GM12878 (cell line): ENCODE measurements around the gene BEST4. TPM values are rescaled to one million over a fixed set of nuclear protein-coding genes. Genes with fewer than 3 reads are reported as not detected.

Experiments
- ATAC-seq: fragments of 200-7000 bp; cut with Tn5 transposase; 3 replicates; pipeline ENCODE4 v1.9.1; 2020; ENCODE audit warnings: mild to moderate bottlenecking, moderate library complexity
- BruUV-seq: library from RNA; stranded (reverse); fragments of 400-500 nt; replicated peaks from 2 replicates; lab custom pipeline; 2021; lab: Mats Ljungman, UMichigan
- CTCF ChIA-PET: fragments of 300-600 bp; sonication (Branson Sonifier 250); formaldehyde crosslinking; extraction: SDS; loops from one replicate; lab custom pipeline; 2021; ENCODE audit warnings: inconsistent platforms; lab: Yijun Ruan, JAX
- POLR2A ChIA-PET: fragments of 350-600 bp; formaldehyde crosslinking; extraction: SDS; loops from one replicate; lab custom pipeline; 2021; ENCODE audit warnings: inconsistent platforms; lab: Charles Lee
- RAD21 ChIA-PET: fragments of 300-600 bp; sonication (Branson Sonifier 250); formaldehyde crosslinking; loops from one replicate; lab custom pipeline; 2023; ENCODE audit warnings: antibody characterized with exemption; ENCODE audit not compliant: unreplicated experiment; lab: Charles Lee
- SMC1A ChIA-PET: fragments of 300-600 bp; sonication (Branson Sonifier 250); formaldehyde crosslinking; loops from one replicate; lab custom pipeline; 2023; ENCODE audit not compliant: unreplicated experiment, uncharacterized antibody; lab: Charles Lee
- DNase-seq: peaks from one replicate; pipeline ENCODE4 v3.0.0-alpha.2; 2011; ENCODE audit warnings: low read depth, low spot score
- FAIRE-seq: peaks from 3 replicates; lab custom pipeline; 2011; peaks lifted over from hg19 to GRCh38; lab: Jason Lieb, UNC
- H2AFZ ChIP-seq: 2 replicates; pipeline ENCODE4 v1.6.0; 2011; ENCODE audit warnings: low read depth, low read length, control low read depth; ENCODE audit not compliant: control insufficient read depth
- H3K27ac ChIP-seq: 2 replicates; pipeline ENCODE4 v1.5.1; 2011; ENCODE audit warnings: control low read depth; ENCODE audit not compliant: control insufficient read depth, insufficient read depth
- H3K27me3 ChIP-seq, 2 experiments: replicated peaks in 1 of 2; 2 replicates each; pipeline versions ENCODE4 v1.6.0 to v1.6.1; 2011; ENCODE audit warnings: low read length in 1 of 2; ENCODE audit not compliant: control insufficient read depth in 2 of 2, insufficient read depth in 2 of 2
- H3K36me3 ChIP-seq, 2 experiments: 2 replicates each; pipeline ENCODE4 v1.5.1; 2011; ENCODE audit warnings: low read length in 1 of 2; ENCODE audit not compliant: control insufficient read depth in 2 of 2, insufficient read depth in 2 of 2
- H3K4me1 ChIP-seq: 2 replicates; pipeline ENCODE4 v1.6.1; 2011; ENCODE audit warnings: mild to moderate bottlenecking, low read length, moderate library complexity, mixed read lengths; ENCODE audit not compliant: control insufficient read depth, insufficient read depth
- H3K4me2 ChIP-seq: 2 replicates; pipeline ENCODE4 v1.6.0; 2011; ENCODE audit warnings: control low read depth; ENCODE audit not compliant: control insufficient read depth, insufficient read depth
- H3K4me3 ChIP-seq: fragments of 200-600 bp; sonication (generic); 2 replicates; pipeline ENCODE4 v1.5.1; 2016
- H3K79me2 ChIP-seq: 2 replicates; pipeline ENCODE4 v1.6.0; 2011; ENCODE audit warnings: low read length; ENCODE audit not compliant: control insufficient read depth, insufficient read depth
- H3K9ac ChIP-seq: 2 replicates; pipeline ENCODE4 v1.8.0; 2011; ENCODE audit warnings: low read length, control low read depth, mixed read lengths; ENCODE audit not compliant: control insufficient read depth, insufficient read depth
- H3K9me3 ChIP-seq: replicated peaks from 3 replicates; pipeline ENCODE4 v1.5.1; 2011; ENCODE audit warnings: mild to moderate bottlenecking, low read length; ENCODE audit not compliant: control insufficient read depth, insufficient read depth
- H4K20me1 ChIP-seq: 2 replicates; pipeline ENCODE4 v1.6.0; 2011; ENCODE audit not compliant: control insufficient read depth, insufficient read depth
- CEBPZ ChIP-seq: fragments of 150-350 bp; IDR thresholded peaks from 2 replicates; pipeline ENCODE4 v1.6.1; 2016; ENCODE audit warnings: low read depth, low read length
- EZH2 ChIP-seq: IDR thresholded peaks from 2 replicates; pipeline ENCODE4 v1.6.1; 2012; ENCODE audit warnings: low read depth, mild to moderate bottlenecking, control low read depth, inconsistent platforms, low read length, borderline replicate concordance; ENCODE audit not compliant: control insufficient read depth
- FOS ChIP-seq: IDR thresholded peaks from 3 replicates; pipeline ENCODE4 v1.6.1; 2011; ENCODE audit warnings: borderline replicate concordance; ENCODE audit not compliant: insufficient read length; ENCODE audit errors: extremely low read depth
- GABPA ChIP-seq: IDR thresholded peaks from 2 replicates; pipeline ENCODE4 v1.6.1; 2014; ENCODE audit warnings: antibody characterized with exemption, low read depth, mild to moderate bottlenecking, inconsistent platforms
- NFIC ChIP-seq: IDR thresholded peaks from 2 replicates; pipeline ENCODE4 v1.6.1; 2012; ENCODE audit warnings: low read depth, mild to moderate bottlenecking, inconsistent platforms, low read length, moderate library complexity
- NR2F1 ChIP-seq: fragments of 450-650 bp; conservative IDR thresholded peaks from 2 replicates; pipeline ENCODE4 v1.6.1; 2017; ENCODE audit warnings: mild to moderate bottlenecking
- PAX8 ChIP-seq: fragments of 450-650 bp; IDR thresholded peaks from 2 replicates; pipeline ENCODE4 v1.6.1; 2017; ENCODE audit warnings: mild to moderate bottlenecking, moderate library complexity
- POLR2A ChIP-seq: IDR thresholded peaks from 2 replicates; pipeline ENCODE4 v1.6.1; 2011; ENCODE audit warnings: low read depth, mild to moderate bottlenecking, low read length
- PRDM15 ChIP-seq: fragments of 450-650 bp; formaldehyde crosslinking; IDR thresholded peaks from 2 replicates; pipeline ENCODE4 v1.4.0; 2020; ENCODE audit warnings: mild to moderate bottlenecking, moderate library complexity
- RCOR1 ChIP-seq: conservative IDR thresholded peaks from 2 replicates; pipeline ENCODE4 v1.6.1; 2012; ENCODE audit warnings: low read depth, low read length, improper control_type of control experiment
- RFX5 ChIP-seq: IDR thresholded peaks from 2 replicates; pipeline ENCODE4 v1.6.1; 2011; ENCODE audit warnings: low read depth, low read length, improper control_type of control experiment
- SPI1 ChIP-seq: IDR thresholded peaks from 2 replicates; pipeline ENCODE4 v1.6.1; 2011; ENCODE audit warnings: low read depth, mild to moderate bottlenecking, low read length, moderate library complexity, borderline replicate concordance; ENCODE audit not compliant: insufficient read depth
- WGBS: methylation state at CpG from one replicate; pipeline ENCODE4 v1.1.6; 2016; ENCODE audit warnings: low lambda C conversion rate; ENCODE audit not compliant: insufficient replicate concordance, insufficient coverage; ENCODE audit errors: missing lambda C conversion rate; 5-methylcytosine and 5-hydroxymethylcytosine counted together
- in situ Hi-C: fragments of 300-500 bp; cut with MboI; formaldehyde crosslinking; loops from 9 replicates; pipeline ENCODE4 v1.14.3; 2018; ENCODE audit warnings: mixed read lengths
- intact Hi-C: fragments of 100-400 bp; cut with micrococcal nuclease; formaldehyde crosslinking; loops from one replicate; pipeline ENCODE4 v1.14.2; 2022; ENCODE audit not compliant: unreplicated experiment
- polyA plus RNA-seq, 11 experiments: library from polyadenylated mRNA; depleted of rRNA in 4 of 11; unstranded in 6 of 11; stranded (reverse) in 5 of 11; fragments of >200 nt; fragmentation: Nextera tagmentation in 4 of 11; fragmentation: Illumina TruSeq in 1 of 11; extraction: Ambion mirVana in 4 of 11; extraction: Trizol in 1 of 11; gene quantifications; 1 replicate in 1 of 11; 2 replicates in 10 of 11; pipeline versions ENCODE4 v1.2.1 to v1.2.3, GENCODE V29; 2011 to 2016; ENCODE audit warnings: inconsistent platforms in 2 of 11, missing spikeins in 2 of 11, low read depth in 1 of 11
- total RNA-seq, 4 experiments: library from RNA; depleted of rRNA in 3 of 4; stranded (reverse); fragments of >200 nt in 3 of 4; fragmentation: Illumina TruSeq in 1 of 4; extraction: Trizol in 1 of 4; gene quantifications; 2 replicates each; pipeline versions ENCODE4 v1.2.1 to v1.2.3, GENCODE V29; 2013 to 2021
- TF ChIP-seq, protein P1 (sequence below): IDR thresholded peaks from 2 replicates; pipeline ENCODE4 v1.6.1; 2011; ENCODE audit warnings: borderline replicate concordance, low read depth, mild to moderate bottlenecking, moderate library complexity, low read length; ENCODE audit not compliant: insufficient read depth, poor library complexity, severe bottlenecking

Gene BEST4
- total and polyA plus RNA-seq, 10 of the 15 experiments (the other 5 are each of a cell fraction or from before 2014, with no cell fraction given) = 0.06 to 1.3 (median 0.42) TPM

DNA sequence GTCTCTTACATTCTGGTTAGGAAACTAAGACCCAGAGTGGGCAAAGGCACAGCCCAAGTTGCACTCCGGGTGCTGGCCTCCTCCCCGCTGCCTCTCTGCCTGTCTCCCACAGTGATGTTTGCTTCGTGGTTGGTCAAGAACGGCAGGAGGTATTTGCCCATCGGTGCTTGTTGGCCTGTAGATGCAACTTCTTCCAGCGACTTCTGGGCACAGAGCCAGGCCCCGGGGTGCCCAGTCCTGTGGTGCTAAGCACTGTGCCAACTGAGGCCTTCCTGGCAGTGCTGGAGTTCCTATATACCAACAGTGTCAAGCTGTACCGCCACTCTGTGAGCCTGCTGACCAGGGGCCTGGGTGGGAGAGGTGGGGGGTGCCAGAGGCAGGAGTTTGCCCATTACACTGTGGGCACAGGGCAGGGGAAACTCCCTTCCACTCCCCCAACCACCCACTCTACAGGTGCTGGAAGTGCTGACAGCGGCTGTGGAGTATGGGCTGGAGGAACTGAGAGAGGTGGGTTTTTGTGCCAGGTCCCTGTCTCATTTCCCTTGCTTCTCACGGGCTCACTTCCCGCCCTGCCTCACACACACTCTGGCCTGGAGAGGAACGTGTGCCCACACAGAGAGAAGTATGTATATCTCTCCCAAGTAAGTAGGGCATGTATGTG, 22.3 kb upstream of the BEST4 start:
- Histone ChIP-seq H4K20me1 (no peaks in the 10 kb centered on the region), H3K4me1 (peaks cover 52% of the 10 kb centered on the region), H3K27ac (peak overlapping the region; percentile 95), H3K79me2 (no peaks in the 10 kb centered on the region), H3K9ac (peak overlapping the region; percentile 75), H3K4me2 (peak overlapping the region; percentile 71), H3K4me3 (no peak overlapping the region), H3K9me3 (no peaks in the 10 kb centered on the region), H3K27me3 (no peaks in the 10 kb centered on the region), H3K36me3 (peaks cover 0 to 4% of the 10 kb centered on the region in 2 experiments; a peak in 3 of 4 replicates), H2AFZ (peak overlapping the region; percentile 70)
- ChIA-PET POLR2A (interaction anchor here (0.7 to 5.1 kb wide), 17 partner anchors 8 to 497 kb away, joined by 3 to 59 read pairs (median 6); partner anchors contain the start of genes KIF2C, PLK3, RNU5D-1 and RPS8), RAD21 (interaction anchor here (1.0 to 3.5 kb wide), 9 partner anchors 9 to 529 kb away, joined by 3 to 41 read pairs (median 17); partner anchors contain the start of genes HECTD3, PLK3, RNU5D-1 and RPS8), CTCF (interaction anchor here (0.5 to 4.1 kb wide), 9 partner anchors 9 to 121 kb away, joined by 3 to 47 read pairs (median 5); partner anchors contain the start of genes PLK3 and RNU5D-1), SMC1A (interaction anchor here (1.0 to 4.6 kb wide), 8 partner anchors 9 to 81 kb away, joined by 3 to 52 read pairs (median 6); partner anchors contain the start of genes PLK3, RNU5D-1 and RPS8)
- in situ Hi-C loops (no loop called here), intact Hi-C loops (no loop called here)
- WGBS = 22% methylated on average over 12 of the region's 12 CpGs
- DNase-seq (peak; percentile 60), ATAC-seq (peak; percentile 14), FAIRE-seq (peak; percentile 38)
- BruUV-seq = no TSS peak
- TF ChIP-seq, protein P1, sequence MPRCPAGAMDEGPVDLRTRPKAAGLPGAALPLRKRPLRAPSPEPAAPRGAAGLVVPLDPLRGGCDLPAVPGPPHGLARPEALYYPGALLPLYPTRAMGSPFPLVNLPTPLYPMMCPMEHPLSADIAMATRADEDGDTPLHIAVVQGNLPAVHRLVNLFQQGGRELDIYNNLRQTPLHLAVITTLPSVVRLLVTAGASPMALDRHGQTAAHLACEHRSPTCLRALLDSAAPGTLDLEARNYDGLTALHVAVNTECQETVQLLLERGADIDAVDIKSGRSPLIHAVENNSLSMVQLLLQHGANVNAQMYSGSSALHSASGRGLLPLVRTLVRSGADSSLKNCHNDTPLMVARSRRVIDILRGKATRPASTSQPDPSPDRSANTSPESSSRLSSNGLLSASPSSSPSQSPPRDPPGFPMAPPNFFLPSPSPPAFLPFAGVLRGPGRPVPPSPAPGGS = peak; percentile 76
- TF ChIP-seq CEBPZ (no peak), NFIC (no peak), PAX8 (no peak), POLR2A (peak; percentile 33; the same call in 1 of the 2 replicates), PRDM15 (CRISPR knock-in tag) (no peak), SPI1 (peak; percentile 79), RFX5 (no peak), FOS (no peak), EZH2 (no peak), NR2F1 (no peak), RCOR1 (no peak), GABPA (no peak)
